Ramos (cell line): ENCODE data around the gene RGS9.

Experiments used
- in situ Hi-C: fragments of 300-500 bp; cut with MboI; formaldehyde crosslinking; loops from one replicate; pipeline ENCODE4 v1.14.3; 2022; ENCODE audit warnings: low sequenced_read_pairs; ENCODE audit not compliant: unreplicated experiment

Gene RGS9

GRCh38 chr17:65154770-65155589 is 17.8 kb downstream of the RGS9 start:
- in situ Hi-C loops: no loop called here

GRCh38 chr17:65155622-65156021 is 18.5 kb downstream of the RGS9 start:
- in situ Hi-C loops: no loop called here

- in situ Hi-C loops: no loop called here
Measured at GRCh38 chr17:65156185-65156834, 19.1 kb downstream of the RGS9 start.

- in situ Hi-C loops: no loop called here
Measured at GRCh38 chr17:65156835-65157565, 19.8 kb downstream of the RGS9 start.

- in situ Hi-C loops: no loop called here
Measured at GRCh38 chr17:65158041-65158440, 20.9 kb downstream of the RGS9 start.

GRCh38 chr17:65158622-65159021 is 21.5 kb downstream of the RGS9 start:
- in situ Hi-C loops: no loop called here

- in situ Hi-C loops: no loop called here
Measured at GRCh38 chr17:65160516-65160915, 23.3 kb downstream of the RGS9 start.

- in situ Hi-C loops: no loop called here
Measured at GRCh38 chr17:65163990-65164495, 26.9 kb downstream of the RGS9 start.

- in situ Hi-C loops: no loop called here
Measured at GRCh38 chr17:65166787-65167186, 29.6 kb downstream of the RGS9 start.

- in situ Hi-C loops: no loop called here
Measured at GRCh38 chr17:65167566-65167965, 30.4 kb downstream of the RGS9 start.

- in situ Hi-C loops: loop anchor here (10.0 kb wide), 1 partner anchor 55 kb away; no protein-coding TSS in a partner anchor
Measured at GRCh38 chr17:65169691-65170090, 32.5 kb downstream of the RGS9 start.

- in situ Hi-C loops: loop anchor here (10.0 kb wide), 1 partner anchor 56 kb away; no protein-coding TSS in a partner anchor
Measured at GRCh38 chr17:65170839-65171238, 33.7 kb downstream of the RGS9 start.

GRCh38 chr17:65171752-65172151 is 34.6 kb downstream of the RGS9 start:
- in situ Hi-C loops: loop anchor here (10.0 kb wide), 1 partner anchor 57 kb away; no protein-coding TSS in a partner anchor

GRCh38 chr17:65172496-65173136 is 35.4 kb downstream of the RGS9 start:
- in situ Hi-C loops: loop anchor here (10.0 kb wide), 1 partner anchor 58 kb away; no protein-coding TSS in a partner anchor

GRCh38 chr17:65173284-65173793 is 36.2 kb downstream of the RGS9 start:
- in situ Hi-C loops: loop anchor here (10.0 kb wide), 1 partner anchor 59 kb away; no protein-coding TSS in a partner anchor

GRCh38 chr17:65173976-65174683 is 37.0 kb downstream of the RGS9 start:
- in situ Hi-C loops: loop anchor here (10.0 kb wide), 1 partner anchor 59 kb away; no protein-coding TSS in a partner anchor

GRCh38 chr17:65174974-65175373 is 37.8 kb downstream of the RGS9 start:
- in situ Hi-C loops: loop anchor here (10.0 kb wide), 1 partner anchor 60 kb away; no protein-coding TSS in a partner anchor

- in situ Hi-C loops: loop anchor here (10.0 kb wide), 1 partner anchor 61 kb away; no protein-coding TSS in a partner anchor
Measured at GRCh38 chr17:65175952-65176351, 38.8 kb downstream of the RGS9 start.
